Endothelial cell of umbilical vein (primary cell): ENCODE data around the gene VIPR2. TPM values are rescaled to one million over a fixed set of nuclear protein-coding genes. Genes with fewer than 3 reads are reported as not detected.

Experiments
- BruUV-seq: library from RNA; stranded (reverse); fragments of 400-500 nt; replicated peaks from 2 replicates; lab custom pipeline; 2021; lab: Mats Ljungman, UMichigan
- CTCF ChIA-PET: fragments of 300-600, 350-600 bp; sonication (Branson Sonifier 250); formaldehyde crosslinking; loops from one replicate; lab custom pipeline; 2021; ENCODE audit warnings: antibody characterized with exemption, inconsistent platforms; lab: Charles Lee
- POLR2A ChIA-PET: fragments of 300-600, 350-600 bp; sonication (Branson Sonifier 250); formaldehyde crosslinking; loops from one replicate; lab custom pipeline; 2021; ENCODE audit warnings: antibody characterized with exemption, inconsistent platforms; lab: Charles Lee
- DNase-seq: peaks from one replicate; pipeline ENCODE4 v3.0.0-alpha.2; 2011; ENCODE audit warnings: low read depth, low spot score
- FAIRE-seq: peaks from 2 replicates; lab custom pipeline; 2011; peaks lifted over from hg19 to GRCh38; lab: Jason Lieb, UNC
- H2AFZ ChIP-seq: 2 replicates; pipeline ENCODE4 v1.6.0; 2012; ENCODE audit warnings: low read depth, low read length, control low read depth, inconsistent platforms
- H3K27ac ChIP-seq: 2 replicates; pipeline ENCODE4 v1.5.1; 2011; ENCODE audit warnings: low read depth, mild to moderate bottlenecking, control low read depth, low read length, moderate library complexity; ENCODE audit not compliant: insufficient read depth
- H3K27me3 ChIP-seq, 2 experiments: 2 replicates each; pipeline versions ENCODE4 v1.6.0 to v1.6.1; 2011; ENCODE audit warnings: low read length in 2 of 2, mixed read lengths in 1 of 2; ENCODE audit not compliant: control insufficient read depth in 2 of 2, insufficient read depth in 2 of 2
- H3K36me3 ChIP-seq, 2 experiments: 2 replicates in 1 of 2; 3 replicates in 1 of 2; pipeline ENCODE4 v1.5.1; 2011; ENCODE audit warnings: low read length in 2 of 2, mild to moderate bottlenecking in 1 of 2, moderate library complexity in 1 of 2; ENCODE audit not compliant: control insufficient read depth in 2 of 2, insufficient read depth in 2 of 2; ENCODE audit errors: extremely low read depth in 1 of 2
- H3K4me1 ChIP-seq: 3 replicates; pipeline ENCODE4 v1.5.1; 2011; ENCODE audit warnings: mild to moderate bottlenecking, low read length; ENCODE audit not compliant: control insufficient read depth, insufficient read depth; ENCODE audit errors: extremely low read depth
- H3K4me2 ChIP-seq: 2 replicates; pipeline ENCODE4 v1.6.1; 2011; ENCODE audit warnings: low read length, control low read depth, mixed read lengths; ENCODE audit not compliant: insufficient read depth
- H3K4me3 ChIP-seq, 3 experiments: fragments of 200-600 bp in 1 of 3; sonication (generic), shearing (Covaris generic) in 1 of 3; replicated peaks in 1 of 3; 2 replicates each; pipeline ENCODE4 v1.5.1; 2011 to 2016; ENCODE audit warnings: control low read depth in 3 of 3, low read length in 3 of 3, mild to moderate bottlenecking in 2 of 3, inconsistent platforms in 1 of 3, low read depth in 1 of 3, moderate library complexity in 1 of 3; ENCODE audit not compliant: insufficient read depth in 1 of 3
- H3K79me2 ChIP-seq: 2 replicates; pipeline ENCODE4 v1.6.0; 2012; ENCODE audit warnings: low read length, inconsistent platforms; ENCODE audit not compliant: control insufficient read depth, insufficient read depth
- H3K9ac ChIP-seq: replicated peaks from 2 replicates; pipeline ENCODE3; 2011; ENCODE audit warnings: low read length, control low read depth; ENCODE audit not compliant: insufficient read depth; ENCODE audit errors: extremely low read depth
- H3K9me1 ChIP-seq: replicated peaks from 3 replicates; pipeline ENCODE4 v1.6.0; 2011; ENCODE audit warnings: mild to moderate bottlenecking, low read length; ENCODE audit not compliant: control insufficient read depth, insufficient read depth; ENCODE audit errors: extremely low read depth
- H3K9me3 ChIP-seq: replicated peaks from 2 replicates; pipeline ENCODE4 v1.5.1; 2012; ENCODE audit warnings: low read length, inconsistent platforms; ENCODE audit not compliant: control insufficient read depth, insufficient read depth
- H4K20me1 ChIP-seq: replicated peaks from 2 replicates; pipeline ENCODE3; 2011; ENCODE audit warnings: mild to moderate bottlenecking, low read length; ENCODE audit not compliant: control insufficient read depth, insufficient read depth; ENCODE audit errors: extremely low read depth
- CTCF ChIP-seq, 2 donors: IDR thresholded peaks; 1 replicate in 1 of 2; 2 replicates in 1 of 2; pipeline ENCODE4 v1.5.1; 2011; ENCODE audit warnings: low read length in 2 of 2, mild to moderate bottlenecking in 2 of 2, moderate library complexity in 2 of 2, control low read depth in 1 of 2, inconsistent platforms in 1 of 2, low read depth in 1 of 2; ENCODE audit not compliant: insufficient read depth in 1 of 2; ENCODE audit errors: extremely low read depth in 1 of 2
- EZH2 ChIP-seq: IDR thresholded peaks from 2 replicates; pipeline ENCODE4 v1.6.1; 2012; ENCODE audit warnings: borderline replicate concordance, low read depth, mild to moderate bottlenecking, moderate library complexity, low read length, inconsistent platforms; ENCODE audit not compliant: severe bottlenecking
- FOS ChIP-seq: IDR thresholded peaks from 2 replicates; pipeline ENCODE4 v1.6.1; 2011; ENCODE audit warnings: mild to moderate bottlenecking, low read length, moderate library complexity, borderline replicate concordance; ENCODE audit not compliant: insufficient read depth
- GATA2 ChIP-seq: IDR thresholded peaks from 2 replicates; pipeline ENCODE4 v1.7.0; 2011; ENCODE audit warnings: low read depth, mild to moderate bottlenecking, moderate library complexity, mixed read lengths, low read length; ENCODE audit not compliant: insufficient read length, insufficient read depth
- JUN ChIP-seq: IDR thresholded peaks from 2 replicates; pipeline ENCODE4 v1.6.1; 2011; ENCODE audit warnings: borderline replicate concordance, low read depth; ENCODE audit not compliant: insufficient read length, insufficient read depth
- MAX ChIP-seq: IDR thresholded peaks from 2 replicates; pipeline ENCODE4 v1.6.1; 2011; ENCODE audit not compliant: insufficient read depth, insufficient read length
- MYC ChIP-seq: IDR thresholded peaks from one replicate; pipeline ENCODE4 v1.6.1; 2011; ENCODE audit warnings: mild to moderate bottlenecking, low read depth, low read length
- POLR2A ChIP-seq: IDR thresholded peaks from 2 replicates; pipeline ENCODE4 v1.6.1; 2012; ENCODE audit warnings: low read depth, mild to moderate bottlenecking, control low read depth, low read length
- POLR2AphosphoS5 ChIP-seq: IDR thresholded peaks from 2 replicates; pipeline ENCODE4 v1.6.1; 2012; ENCODE audit warnings: low read depth, mild to moderate bottlenecking, control low read depth, low read length, moderate library complexity; ENCODE audit not compliant: insufficient read depth
- dilution Hi-C: fragments of 300-500 bp; cut with MboI; formaldehyde crosslinking; loops from one replicate; pipeline ENCODE4 v1.15.0; 2019; ENCODE audit warnings: low sequenced_read_pairs; ENCODE audit not compliant: extremely low pct_ligation_motif_present
- intact Hi-C: fragments of 100-400 bp; cut with micrococcal nuclease; formaldehyde crosslinking; loops from one replicate; pipeline ENCODE4 v1.10.0; 2022
- polyA plus RNA-seq, 4 experiments: library from polyadenylated mRNA; depleted of rRNA in 3 of 4; stranded (reverse) in 3 of 4; unstranded in 1 of 4; fragments of >200 nt; gene quantifications; 2 replicates each; pipeline versions ENCODE4 v1.2.1 to v1.2.3, GENCODE V29; 2011 to 2012; ENCODE audit warnings: missing spikeins in 1 of 4
- total RNA-seq: library from RNA; stranded (reverse); gene quantifications from 2 replicates; pipeline ENCODE4 v1.2.3, GENCODE V29; 2021

The VIPR2 gene
- total and polyA plus RNA-seq, 2 donors (not counting 3 experiments of a cell fraction or from before 2014, with no cell fraction given) = not detected

GRCh38 chr7:159040912-159041711, 103.6 kb downstream of the VIPR2 start:
- Histone ChIP-seq H3K4me3 (no peak overlapping the region), H3K4me2 (no peak overlapping the region), H3K4me1 (no peaks in the 10 kb centered on the region), H3K27me3 (no peaks in the 10 kb centered on the region), H3K9ac (no peak overlapping the region), H3K27ac (no peak overlapping the region), H4K20me1 (no peaks in the 10 kb centered on the region), H3K36me3 (no peaks in the 10 kb centered on the region), H3K79me2 (no peaks in the 10 kb centered on the region), H2AFZ (no peak overlapping the region), H3K9me3 (no peaks in the 10 kb centered on the region), H3K9me1 (no peaks in the 10 kb centered on the region)
- dilution Hi-C loops = no loop called here
- intact Hi-C loops = no loop called here
- DNase-seq (no peak), FAIRE-seq (no peak)
- POLR2A ChIA-PET = no interaction called here
- no TSS peak for BruUV-seq
- CTCF ChIA-PET = no interaction called here
- TF ChIP-seq EZH2 (no peak), POLR2A (no peak), MAX (no peak), CTCF (IDR thresholded peaks at IDR 0.05; ENCODE audit: extremely low read depth in 1 of 2, insufficient read depth in 1 of 2, low read depth in 1 of 2, low read length in 2 of 2) (no peak), POLR2AphosphoS5 (no peak), JUN (no peak), MYC (no peak), GATA2 (no peak), FOS (no peak)
